Loucy (cell line): ENCODE data around the gene MLXIPL.

ENCODE experiments used
- EZH2phosphoT487 ChIP-seq: fragments of 200-600 bp; IDR thresholded peaks from 2 replicates; pipeline ENCODE4 v1.6.1; 2018; ENCODE audit warnings: antibody characterized with exemption, mild to moderate bottlenecking, moderate library complexity, borderline replicate concordance
- TF ChIP-seq, protein P1 (sequence below): fragments of 200-600 bp; sonication (generic); conservative IDR thresholded peaks from 2 replicates; pipeline ENCODE4 v1.5.1; 2014; ENCODE audit warnings: mild to moderate bottlenecking, antibody characterized with exemption, low read length

DNA sequence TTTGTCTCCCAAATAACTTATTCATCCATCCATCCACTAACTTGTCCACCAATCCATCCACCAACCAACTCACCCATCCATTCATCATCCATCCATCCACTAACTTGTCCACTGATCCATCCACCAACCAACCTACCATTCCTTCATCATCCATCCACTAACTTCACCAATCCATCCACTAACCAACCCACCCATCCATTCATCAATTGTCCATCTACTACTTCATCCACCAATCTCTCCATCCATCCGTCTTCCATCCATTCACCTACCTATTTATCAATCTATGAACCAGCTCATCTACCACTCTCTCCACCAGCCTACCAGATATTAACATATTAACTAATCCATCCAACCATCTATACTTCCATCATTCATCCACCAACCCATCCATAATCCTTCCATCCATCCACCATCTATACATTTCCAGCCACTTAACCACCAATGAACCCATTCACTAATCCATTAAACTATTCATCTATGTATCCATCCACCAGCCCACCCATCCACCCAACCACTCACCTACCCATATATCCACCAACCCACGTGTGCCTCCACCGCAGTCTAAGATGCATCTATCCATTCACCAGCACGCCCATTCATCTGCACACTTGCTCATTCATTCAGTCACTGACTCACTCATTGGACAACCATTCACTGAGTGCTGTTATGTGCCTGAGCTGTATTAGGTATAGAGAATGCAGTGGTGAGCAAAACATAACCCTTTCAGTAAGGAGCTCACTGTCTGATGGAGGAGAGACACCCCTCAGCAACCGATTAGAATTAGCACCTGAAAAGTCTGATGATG lies 26.1 kb downstream of the MLXIPL start:
- TF ChIP-seq, protein P1, sequence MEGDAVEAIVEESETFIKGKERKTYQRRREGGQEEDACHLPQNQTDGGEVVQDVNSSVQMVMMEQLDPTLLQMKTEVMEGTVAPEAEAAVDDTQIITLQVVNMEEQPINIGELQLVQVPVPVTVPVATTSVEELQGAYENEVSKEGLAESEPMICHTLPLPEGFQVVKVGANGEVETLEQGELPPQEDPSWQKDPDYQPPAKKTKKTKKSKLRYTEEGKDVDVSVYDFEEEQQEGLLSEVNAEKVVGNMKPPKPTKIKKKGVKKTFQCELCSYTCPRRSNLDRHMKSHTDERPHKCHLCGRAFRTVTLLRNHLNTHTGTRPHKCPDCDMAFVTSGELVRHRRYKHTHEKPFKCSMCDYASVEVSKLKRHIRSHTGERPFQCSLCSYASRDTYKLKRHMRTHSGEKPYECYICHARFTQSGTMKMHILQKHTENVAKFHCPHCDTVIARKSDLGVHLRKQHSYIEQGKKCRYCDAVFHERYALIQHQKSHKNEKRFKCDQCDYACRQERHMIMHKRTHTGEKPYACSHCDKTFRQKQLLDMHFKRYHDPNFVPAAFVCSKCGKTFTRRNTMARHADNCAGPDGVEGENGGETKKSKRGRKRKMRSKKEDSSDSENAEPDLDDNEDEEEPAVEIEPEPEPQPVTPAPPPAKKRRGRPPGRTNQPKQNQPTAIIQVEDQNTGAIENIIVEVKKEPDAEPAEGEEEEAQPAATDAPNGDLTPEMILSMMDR = no peak
- no peak for TF ChIP-seq EZH2phosphoT487
